ENCODE measurements around the gene PSG3.
"Not testable (repeated sequence)": the region's sequence is repeated elsewhere in the genome, so short reads cannot be mapped to it uniquely, and the experiment has no call there.

PSG3 gene

GRCh38 chr19:42693760-42694350 lies 46.4 kb downstream of the PSG3 start:
- DNase-seq = peak; percentile 55

GRCh38 chr19:42683917-42684513 lies 56.3 kb downstream of the PSG3 start:
- peak; percentile 62 for DNase-seq

GRCh38 chr19:42676326-42676725 lies 64.0 kb downstream of the PSG3 start:
- DNase-seq = not testable (repeated sequence)

DNA sequence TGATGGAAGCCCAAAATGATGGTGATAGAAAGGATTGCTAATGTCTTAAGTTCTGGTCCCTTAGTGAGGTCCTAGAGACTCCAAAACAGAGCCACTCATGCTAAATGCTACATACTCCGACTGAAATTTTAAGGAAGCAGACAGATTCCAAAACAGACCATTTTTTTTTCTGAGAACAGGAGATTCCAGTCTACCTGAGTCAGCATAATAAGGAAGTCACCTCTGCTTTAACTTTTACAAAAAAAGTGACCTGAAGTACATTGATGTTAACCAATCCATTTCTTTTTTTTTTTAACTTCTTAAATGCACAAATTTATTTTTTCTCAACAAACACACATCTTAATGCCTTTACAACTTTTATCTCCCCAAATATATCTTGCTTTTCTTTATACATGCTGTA lies 65.7 kb downstream of the PSG3 start:
- DNase-seq = not testable (repeated sequence)

Data from OCI-M1 (cell line).